DLD1 (cell line): ENCODE measurements around the gene SLC2A8.

Experiments used
- in situ Hi-C: cut with HindIII; loops from 2 replicates; pipeline ENCODE4 v1.10.0; 2017; ENCODE audit warnings: low sequenced_read_pairs

Gene SLC2A8

GRCh38 chr9:127396808-127397645, at the start of gene SLC2A8:
Gene SLC2A8 (plus strand): TSS chr9:127397169. CDS start chr9:127397231, 62 bp downstream.
- in situ Hi-C loops: no loop called here

- in situ Hi-C loops: no loop called here
These were observed 48.9 kb upstream of the SLC2A8 start for GRCh38 chr9:127347831-127348776.

- in situ Hi-C loops: no loop called here
These were observed 47.4 kb upstream of the SLC2A8 start for GRCh38 chr9:127349483-127350113.

GRCh38 chr9:127351182-127352166, 45.5 kb upstream of the SLC2A8 start:
- in situ Hi-C loops: no loop called here

GRCh38 chr9:127353882-127354281, 43.1 kb upstream of the SLC2A8 start:
- in situ Hi-C loops: no loop called here

GRCh38 chr9:127356906-127357305, 40.1 kb upstream of the SLC2A8 start:
- in situ Hi-C loops: no loop called here

GRCh38 chr9:127358023-127358535, 38.9 kb upstream of the SLC2A8 start:
- in situ Hi-C loops: no loop called here

- in situ Hi-C loops: no loop called here
These were observed 38.2 kb upstream of the SLC2A8 start for GRCh38 chr9:127358770-127359169.

- in situ Hi-C loops: no loop called here
These were observed 36.7 kb upstream of the SLC2A8 start for GRCh38 chr9:127360250-127360649.

GRCh38 chr9:127360829-127361228, 36.1 kb upstream of the SLC2A8 start:
- in situ Hi-C loops: no loop called here

- in situ Hi-C loops: no loop called here
These were observed 35.4 kb upstream of the SLC2A8 start for GRCh38 chr9:127361561-127361960.

GRCh38 chr9:127362829-127363228, 34.1 kb upstream of the SLC2A8 start:
- in situ Hi-C loops: no loop called here

GRCh38 chr9:127365461-127365860, 31.5 kb upstream of the SLC2A8 start:
- in situ Hi-C loops: no loop called here

GRCh38 chr9:127366594-127366993, 30.4 kb upstream of the SLC2A8 start:
- in situ Hi-C loops: no loop called here

GRCh38 chr9:127368852-127369402, 28.0 kb upstream of the SLC2A8 start:
- in situ Hi-C loops: no loop called here

GRCh38 chr9:127369428-127369827, 27.5 kb upstream of the SLC2A8 start:
- in situ Hi-C loops: no loop called here

GRCh38 chr9:127370147-127370579, 26.8 kb upstream of the SLC2A8 start:
- in situ Hi-C loops: no loop called here

GRCh38 chr9:127370672-127371648, 26.0 kb upstream of the SLC2A8 start:
- in situ Hi-C loops: no loop called here
